GM06990 (cell line): Measurements from ENCODE around the gene UNK.
A peak's percentile ranks its signal among the peaks of the same experiment; 100 is the strongest.
"Not testable (repeated sequence)": the region's sequence is repeated elsewhere in the genome, so short reads cannot be mapped to it uniquely, and the experiment has no call there.

Experiments used
- DNase-seq: peaks from one replicate; pipeline ENCODE4 v3.0.0-alpha.2; 2011; ENCODE audit not compliant: insufficient read length; ENCODE audit errors: extremely low read depth
- H3K27me3 ChIP-seq: replicated peaks from 2 replicates; pipeline ENCODE4 v1.6.0; 2011; ENCODE audit warnings: low read length; ENCODE audit not compliant: control insufficient read depth, insufficient read depth
- H3K36me3 ChIP-seq: 2 replicates; pipeline ENCODE4 v1.5.1; 2011; ENCODE audit warnings: low read length; ENCODE audit not compliant: control insufficient read depth, insufficient read depth
- H3K4me3 ChIP-seq: replicated peaks from 2 replicates; pipeline ENCODE4 v1.5.1; 2011; ENCODE audit warnings: low read depth, mild to moderate bottlenecking, control low read depth, low read length
- CTCF ChIP-seq: IDR thresholded peaks from 2 replicates; pipeline ENCODE4 v1.5.1; 2011; ENCODE audit warnings: low read length, control low read depth, mild to moderate bottlenecking, inconsistent platforms; ENCODE audit not compliant: insufficient read depth, poor library complexity, severe bottlenecking

Gene UNK

GRCh38 chr17:75848523-75849278 lies 64.1 kb downstream of the UNK start:
- peak; percentile 33 for DNase-seq
- peak; percentile 84 for TF ChIP-seq CTCF
- no peak overlapping the region for H3K4me3 ChIP-seq
- no peaks in the 10 kb centered on the region for H3K27me3 ChIP-seq
- H3K36me3 ChIP-seq, result peaks cover 32% of the 10 kb centered on the region

- no peak for TF ChIP-seq CTCF
- H3K4me3 ChIP-seq, result no peak overlapping the region
- H3K27me3 ChIP-seq, result no peaks in the 10 kb centered on the region
- H3K36me3 ChIP-seq, result peaks cover 32% of the 10 kb centered on the region
- DNase-seq, result no peak
Measured at GRCh38 chr17:75849279-75849646, 64.7 kb downstream of the UNK start.

- peaks cover 32% of the 10 kb centered on the region for H3K36me3 ChIP-seq
- no peak for DNase-seq
- H3K27me3 ChIP-seq, result no peaks in the 10 kb centered on the region
- H3K4me3 ChIP-seq, result no peak overlapping the region
- no peak for TF ChIP-seq CTCF
Measured at GRCh38 chr17:75849724-75850123, 65.1 kb downstream of the UNK start.

GRCh38 chr17:75850928-75851692 lies 66.5 kb downstream of the UNK start:
- Histone ChIP-seq H3K4me3 (no peak overlapping the region), H3K27me3 (no peaks in the 10 kb centered on the region), H3K36me3 (peaks cover 32% of the 10 kb centered on the region)
- TF ChIP-seq CTCF, result no peak
- DNase-seq, result no peak

- H3K27me3 ChIP-seq, H3K4me3 ChIP-seq, DNase-seq: not testable (repeated sequence)
- H3K36me3 ChIP-seq, result peaks cover 30% of the 10 kb centered on the region
Measured at GRCh38 chr17:75851693-75851991, 67.0 kb downstream of the UNK start.

- no peak for TF ChIP-seq CTCF
- peaks cover 18% of the 10 kb centered on the region for H3K36me3 ChIP-seq
- DNase-seq, result no peak
- no peak overlapping the region for H3K4me3 ChIP-seq
- H3K27me3 ChIP-seq, result no peaks in the 10 kb centered on the region
Measured at GRCh38 chr17:75853433-75853832, 68.8 kb downstream of the UNK start.
